Left renal pelvis (tissue), 4 donors: ENCODE data around the gene OR10A6. TPM values are rescaled to one million over a fixed set of nuclear protein-coding genes. Genes with fewer than 3 reads are reported as not detected.

Source experiments
- DNase-seq, 4 donors: peaks; one replicate each; pipeline ENCODE4 v3.0.0-alpha.2; 2013; ENCODE audit warnings: low read depth in 4 of 4, low spot score in 3 of 4
- polyA plus RNA-seq, 4 donors: library from polyadenylated mRNA; unstranded; fragments of 120-200 nt; gene quantifications; one replicate each; pipeline ENCODE4 v1.2.1, GENCODE V29; 2013; ENCODE audit not compliant: insufficient read length in 4 of 4

OR10A6 gene, protein sequence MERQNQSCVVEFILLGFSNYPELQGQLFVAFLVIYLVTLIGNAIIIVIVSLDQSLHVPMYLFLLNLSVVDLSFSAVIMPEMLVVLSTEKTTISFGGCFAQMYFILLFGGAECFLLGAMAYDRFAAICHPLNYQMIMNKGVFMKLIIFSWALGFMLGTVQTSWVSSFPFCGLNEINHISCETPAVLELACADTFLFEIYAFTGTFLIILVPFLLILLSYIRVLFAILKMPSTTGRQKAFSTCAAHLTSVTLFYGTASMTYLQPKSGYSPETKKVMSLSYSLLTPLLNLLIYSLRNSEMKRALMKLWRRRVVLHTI
- polyA plus RNA-seq = under 1 TPM in 2 of 4 donors, not detected in 2; 0.04 to 0.15 TPM

DNA sequence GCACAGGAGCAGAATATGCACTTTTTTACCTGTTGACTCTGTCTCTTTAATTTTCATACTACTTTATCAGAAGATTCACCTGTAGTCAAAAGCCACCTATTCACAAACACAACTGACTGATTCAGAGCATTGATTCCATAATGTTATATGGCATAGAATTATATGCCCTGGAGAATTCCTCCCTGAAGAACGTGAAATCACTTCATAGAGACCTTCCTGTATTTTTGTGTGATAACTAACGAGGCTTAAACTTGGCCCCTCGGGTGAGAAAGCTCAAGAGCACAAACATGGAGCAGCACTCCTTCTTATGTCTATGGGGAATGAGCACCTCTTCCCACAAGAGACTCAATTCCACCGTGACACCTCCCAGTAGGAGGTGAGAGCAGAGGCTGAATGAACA lies at the start of gene OR10A6:
Gene OR10A6, minus strand, starts transcription at position 101 of the 400 bp plus-strand sequence. CDS start 2,606 bp downstream, outside the sequence.
- no peak for DNase-seq

DNA sequence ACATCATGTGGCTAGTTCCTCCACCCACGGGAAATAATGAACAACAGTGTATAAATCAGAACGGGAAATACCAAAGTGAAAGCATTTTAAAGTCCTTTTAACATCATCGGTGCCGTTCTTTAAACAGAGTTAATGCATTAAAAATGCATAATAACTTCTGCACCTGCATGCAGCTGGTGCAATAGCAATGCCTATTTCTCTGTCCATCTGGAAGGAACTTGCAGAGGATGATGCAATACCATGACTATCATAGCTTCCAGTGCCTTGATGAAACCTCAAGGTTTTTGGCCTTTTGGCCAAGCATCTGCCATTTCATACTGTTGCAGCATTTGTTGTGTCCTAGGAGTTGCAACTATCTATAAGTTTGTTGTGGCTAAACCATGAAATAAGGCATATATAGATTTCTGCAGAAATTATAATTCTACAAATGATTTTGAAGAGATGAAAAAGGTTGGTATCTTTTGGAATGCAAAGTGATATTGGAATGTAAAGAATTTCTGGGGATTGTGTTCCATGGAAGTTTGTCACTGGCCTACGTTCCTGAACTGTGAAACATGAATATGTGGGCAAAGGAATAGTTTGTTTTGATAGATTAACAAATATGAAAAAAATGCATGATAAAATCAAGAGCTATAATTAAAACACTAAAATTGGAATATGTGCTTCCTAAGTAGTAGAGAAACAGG lies 46.3 kb upstream of the OR10A6 start:
- no peak for DNase-seq

DNA sequence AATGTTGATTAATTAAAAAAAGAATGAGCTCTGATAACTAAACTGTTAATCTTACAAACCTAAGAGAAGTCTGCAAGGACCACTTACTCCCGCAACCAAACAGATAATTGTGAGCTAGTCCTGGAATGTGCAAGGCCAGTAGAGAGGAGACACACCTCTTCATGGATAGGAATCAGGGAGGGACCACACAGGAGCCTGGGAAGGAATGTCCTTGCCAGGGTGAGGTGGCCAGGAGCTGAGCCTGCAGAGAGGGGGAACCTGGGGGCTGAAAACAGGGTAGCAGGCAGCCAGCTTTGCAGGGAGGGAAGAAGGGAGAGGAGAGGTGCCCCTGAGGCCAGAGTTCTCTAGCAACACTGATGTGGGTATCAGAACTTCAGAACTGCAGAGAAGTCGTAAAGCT lies 43.6 kb upstream of the OR10A6 start:
- DNase-seq = no peak

DNA sequence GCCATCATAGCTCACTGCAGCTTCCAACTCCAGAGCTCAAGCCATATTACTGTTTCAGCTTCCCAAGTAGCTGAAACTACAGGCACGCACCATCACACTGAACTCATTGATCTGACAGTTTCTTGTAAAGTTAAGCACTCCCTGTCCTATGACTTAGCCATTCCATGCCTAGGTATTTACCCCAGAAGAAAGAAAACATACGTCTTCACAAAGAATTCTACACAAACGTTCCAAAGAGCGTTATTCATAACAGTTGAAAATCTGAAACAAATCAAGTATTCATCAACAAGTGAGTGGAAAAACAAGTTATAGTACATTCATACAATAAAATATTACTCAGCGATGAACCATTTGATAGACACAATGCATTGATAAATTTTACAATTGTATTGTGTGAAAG lies 41.9 kb upstream of the OR10A6 start:
- DNase-seq = no peak

DNA sequence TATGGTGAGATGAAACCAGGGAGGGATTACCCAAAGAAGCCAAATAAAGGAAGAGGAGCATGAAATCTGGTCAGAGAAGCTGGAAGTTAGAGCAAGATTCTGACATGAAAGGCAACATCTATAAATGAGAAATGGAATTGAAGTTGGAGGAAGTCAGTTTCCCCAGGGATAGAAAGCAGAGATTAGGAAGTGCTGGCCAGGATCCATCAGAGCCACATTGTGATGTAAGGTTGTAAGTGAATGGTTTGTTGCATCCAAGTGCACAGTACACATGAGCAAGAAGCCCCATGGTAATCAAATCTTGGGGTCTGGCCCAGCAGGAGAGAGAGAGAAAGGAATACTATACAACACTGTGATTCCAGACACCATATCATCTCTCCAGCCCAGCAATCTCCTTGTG lies 40.8 kb upstream of the OR10A6 start:
- DNase-seq = no peak

DNA sequence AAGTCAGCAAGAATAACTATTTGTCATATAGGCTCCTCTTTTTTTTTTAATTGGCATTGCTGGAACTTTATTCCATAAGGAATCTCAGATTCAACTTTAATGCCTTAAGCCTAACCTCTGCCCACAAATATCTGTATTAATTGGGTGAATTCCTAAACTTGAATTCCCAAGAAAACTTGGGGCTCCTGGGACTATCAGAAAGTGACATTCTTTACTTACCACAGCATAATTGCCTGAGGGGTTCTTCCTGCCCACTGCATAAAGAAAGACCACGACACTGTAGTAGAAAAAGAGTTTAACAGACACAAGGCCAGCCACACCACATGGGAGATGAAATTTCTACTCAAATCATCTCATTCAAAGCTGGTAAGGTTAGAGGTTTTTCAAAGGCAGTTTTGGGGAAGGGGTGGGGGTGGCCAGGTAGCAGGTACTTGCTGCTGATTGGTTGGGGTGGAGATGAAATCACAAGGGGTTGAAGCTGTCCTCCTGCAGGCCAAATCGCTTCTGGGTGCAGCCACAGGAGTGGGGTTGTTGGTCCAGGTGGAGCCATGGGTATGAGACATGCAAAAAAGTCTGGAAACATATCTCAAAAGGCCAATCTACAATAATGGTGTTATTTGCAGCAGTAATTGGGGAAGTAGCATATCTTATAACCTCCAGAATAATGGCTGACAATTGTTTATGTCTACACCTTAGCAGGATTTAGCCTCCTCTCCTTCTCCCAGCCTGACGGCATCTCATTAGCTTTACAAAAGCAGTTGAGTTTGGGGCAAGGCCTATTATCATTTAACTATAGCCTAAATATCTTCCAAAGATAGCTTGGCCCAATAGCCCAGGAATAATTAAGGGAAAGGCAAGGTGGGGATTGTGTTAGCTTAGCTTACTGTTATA lies 38.9 kb upstream of the OR10A6 start:
- no peak for DNase-seq

DNA sequence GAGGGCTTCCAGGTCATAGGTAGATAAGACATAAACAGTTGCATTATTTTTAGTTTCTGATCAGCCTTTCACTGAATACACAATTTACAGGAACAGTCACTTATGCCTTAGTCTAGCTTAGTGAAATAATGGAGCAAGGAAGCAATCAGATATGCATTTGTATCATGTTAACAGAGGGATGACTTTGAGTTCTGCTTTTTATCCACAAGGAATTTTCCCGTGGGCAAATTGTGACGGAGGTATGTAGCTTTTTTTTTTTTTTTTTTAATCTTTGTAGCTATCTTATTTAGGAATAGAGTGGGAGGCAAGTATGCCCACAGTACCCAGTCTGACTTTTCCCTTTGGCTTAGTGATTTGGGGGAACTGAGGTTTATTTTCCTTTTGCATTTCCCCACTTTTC lies 37.6 kb upstream of the OR10A6 start:
- DNase-seq = no peak

DNA sequence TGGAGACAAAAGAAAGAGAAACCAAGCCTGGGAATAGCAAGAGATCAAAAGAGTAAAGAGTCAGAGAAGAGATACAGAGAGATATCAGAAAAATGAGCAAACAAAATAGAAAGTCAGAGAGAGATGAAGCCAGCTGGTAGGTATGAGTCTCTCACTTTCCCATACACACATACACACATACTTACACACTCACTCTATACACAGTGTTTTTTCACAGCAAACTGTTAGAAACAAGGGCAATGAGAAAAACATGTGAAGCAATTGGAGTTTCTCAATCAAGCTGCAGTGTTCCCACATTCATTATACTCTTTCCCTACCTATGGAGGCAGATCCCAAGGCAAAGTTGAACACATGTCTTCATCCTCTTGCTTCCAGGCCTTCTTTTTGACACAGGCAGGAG lies 36.8 kb upstream of the OR10A6 start:
- DNase-seq = no peak

DNA sequence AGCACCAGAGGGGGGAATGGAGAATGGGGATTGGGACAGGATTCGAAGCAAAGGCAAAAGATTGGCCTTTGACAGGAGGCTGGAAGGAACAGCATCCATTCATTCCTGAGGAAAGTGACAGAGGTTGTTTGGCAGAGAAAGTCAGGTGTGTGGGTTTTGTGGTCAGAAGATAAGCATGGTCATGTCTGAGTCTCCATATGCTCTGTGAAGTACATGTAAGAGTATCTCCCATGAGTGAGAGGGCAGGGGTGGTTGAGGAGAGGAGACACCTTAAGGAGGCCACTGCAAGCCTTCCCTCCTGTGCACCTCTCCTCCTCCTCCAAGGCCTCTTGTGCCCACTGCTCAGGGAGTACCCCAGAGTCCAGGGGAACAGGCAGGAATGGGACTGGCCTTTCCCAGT lies 36.0 kb upstream of the OR10A6 start:
- DNase-seq = no peak

DNA sequence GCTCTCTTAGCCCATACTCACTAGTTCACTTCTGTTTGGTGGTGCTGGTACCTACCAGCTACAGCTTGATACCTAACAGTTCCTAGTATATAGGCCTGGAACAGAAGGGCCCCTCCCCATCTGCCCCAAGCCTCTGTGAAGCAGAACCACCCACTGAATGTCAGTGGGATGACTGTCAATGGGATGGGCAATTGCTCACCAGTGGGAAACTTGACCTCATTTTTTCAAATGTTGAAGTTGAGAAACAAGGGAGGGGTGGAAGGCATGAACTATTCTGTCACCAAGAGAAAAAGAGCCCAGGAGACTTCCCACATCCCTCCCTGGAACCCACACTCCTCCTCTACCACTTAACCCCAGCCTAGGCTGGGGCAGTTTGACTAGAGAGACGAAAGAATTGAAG lies 34.3 kb upstream of the OR10A6 start, which contains the start of gene NLRP10:
Gene NLRP10, minus strand, starts transcription at position 62 of the 400 bp plus-strand sequence. CDS start 1,952 bp downstream, outside the sequence.
- no peak for DNase-seq

DNA sequence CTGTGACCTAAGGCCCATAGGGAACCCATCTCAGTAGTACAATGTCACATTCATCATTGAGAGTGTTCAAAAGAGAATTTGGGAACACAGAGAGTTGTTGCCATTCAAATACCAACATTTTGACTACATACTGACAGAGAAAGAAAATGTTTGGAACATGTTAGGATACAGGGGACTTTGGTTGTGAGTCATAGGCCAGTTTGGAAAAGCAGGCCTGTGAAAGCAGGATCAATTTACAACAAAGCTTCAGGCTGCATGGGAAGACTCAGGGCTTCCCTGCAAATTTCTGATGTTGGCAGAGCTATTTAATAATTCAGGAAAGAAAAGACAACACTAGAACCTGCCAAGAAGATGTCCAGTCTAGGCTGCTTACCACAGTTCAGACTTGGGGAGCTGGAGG lies 33.8 kb upstream of the OR10A6 start:
- no peak for DNase-seq

DNA sequence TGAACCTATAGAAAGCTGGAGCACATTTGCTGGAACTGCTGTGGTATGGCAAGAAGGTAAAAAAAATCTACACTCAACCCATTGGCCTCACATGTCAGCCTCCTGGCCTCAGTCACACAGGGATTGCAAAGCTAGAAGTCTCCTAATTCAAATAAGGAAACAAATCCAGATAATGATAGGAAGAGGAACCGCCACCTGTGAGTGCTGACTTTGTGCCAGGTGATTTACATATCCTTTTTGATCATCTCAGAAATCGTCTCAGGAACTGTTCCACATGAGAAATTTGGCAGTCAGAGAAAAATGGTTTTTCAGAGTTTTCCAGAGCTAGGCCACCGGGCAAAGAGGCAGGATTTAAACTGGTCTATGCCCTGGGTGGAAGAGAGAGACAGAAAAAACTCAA lies 33.2 kb upstream of the OR10A6 start:
- no peak for DNase-seq

DNA sequence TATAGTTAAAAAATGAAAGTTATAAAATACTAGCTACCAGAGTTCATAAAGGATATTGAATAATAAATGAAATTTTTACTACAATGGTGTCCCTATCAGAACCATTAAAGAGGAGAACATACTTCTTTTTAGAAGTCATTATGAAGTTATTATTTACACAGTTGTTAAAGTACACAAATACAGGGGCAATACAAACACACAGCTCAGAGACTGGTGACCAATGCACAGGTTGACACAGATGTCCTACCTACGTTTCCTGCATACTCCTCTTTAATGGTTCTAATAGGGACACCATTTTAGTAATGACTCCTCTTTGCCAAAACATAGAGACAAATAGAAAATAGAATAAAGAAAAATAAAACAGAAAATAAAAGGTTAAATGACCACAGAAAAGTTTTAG lies 24.1 kb upstream of the OR10A6 start:
- DNase-seq = no peak

DNA sequence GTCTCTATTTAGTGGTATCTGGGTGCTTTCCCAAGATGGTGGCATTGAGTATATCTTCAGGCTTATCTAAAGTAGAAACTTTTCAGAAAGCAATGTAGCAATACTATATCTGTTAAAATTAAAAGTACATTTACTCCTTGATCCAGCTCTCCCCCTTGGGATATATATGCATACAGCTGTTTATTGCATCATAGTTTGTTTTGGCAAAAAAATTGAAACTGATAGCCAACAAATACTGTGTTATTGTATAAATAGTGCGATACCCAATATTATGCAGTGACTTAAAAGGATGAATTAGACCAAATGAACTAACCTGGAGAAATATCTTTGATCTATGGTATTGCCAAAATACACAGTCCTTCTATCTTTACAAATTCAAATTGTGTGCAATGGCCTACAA lies 18.9 kb upstream of the OR10A6 start:
- DNase-seq = no peak

DNA sequence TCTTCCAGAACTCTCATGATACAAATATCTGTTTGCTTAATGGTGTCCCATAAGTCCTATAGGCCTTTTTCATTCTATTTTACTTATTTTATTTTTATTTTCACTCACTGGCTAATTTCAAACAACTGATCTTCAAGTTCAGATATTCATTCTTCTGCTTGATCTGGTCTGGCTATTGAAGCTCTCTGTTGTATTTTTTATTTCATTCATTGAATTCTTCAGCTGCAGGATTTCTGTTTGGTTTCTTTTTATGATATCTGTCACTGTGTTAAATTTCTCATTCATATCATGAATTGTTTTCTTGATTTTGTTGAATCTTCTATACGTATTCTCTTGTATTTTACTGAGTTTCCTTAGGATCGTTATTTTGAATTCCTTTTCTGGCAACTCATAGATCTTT lies 13.1 kb upstream of the OR10A6 start:
- DNase-seq = no peak

DNA sequence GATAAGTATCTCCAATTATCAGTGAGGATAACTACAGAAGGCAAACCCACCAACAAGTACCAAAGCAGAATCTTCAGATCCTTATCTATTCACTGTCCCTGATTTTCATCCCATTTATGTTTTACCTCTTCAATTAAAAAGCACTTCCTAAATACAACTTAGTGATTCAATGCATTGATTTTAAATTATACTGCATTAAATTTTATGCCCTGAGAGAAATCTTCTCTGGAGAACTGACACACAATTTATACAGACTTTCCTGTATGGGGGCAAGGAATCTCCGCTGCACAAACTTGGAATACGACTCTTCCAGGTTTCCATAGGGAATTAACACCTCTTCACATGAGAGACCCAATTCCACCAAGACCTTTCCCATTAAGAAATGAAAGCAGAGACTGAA lies 10.5 kb upstream of the OR10A6 start, which contains the start of gene OR10A3:
Gene OR10A3, minus strand, starts transcription at position 101 of the 400 bp plus-strand sequence. CDS start 2,188 bp downstream, outside the sequence.
- DNase-seq = no peak

DNA sequence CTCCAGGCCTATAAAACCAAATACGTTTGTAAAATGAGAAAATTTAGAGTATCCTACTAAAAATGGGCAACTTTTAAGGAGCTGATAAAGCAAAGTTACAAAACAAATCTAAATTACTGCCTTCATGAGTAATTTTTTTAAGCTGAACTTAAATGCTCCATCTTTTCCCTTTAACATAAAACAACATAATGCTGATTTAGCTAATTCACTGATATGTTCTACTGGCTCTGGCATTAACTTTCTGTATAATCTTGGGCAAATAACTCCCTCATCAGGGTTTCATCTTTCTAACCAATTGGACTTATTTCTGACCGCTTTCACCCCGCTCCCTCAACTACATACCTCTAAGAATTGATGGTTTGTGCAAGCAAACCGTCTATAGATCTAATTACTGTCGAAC lies 10.1 kb upstream of the OR10A6 start:
- no peak for DNase-seq

DNA sequence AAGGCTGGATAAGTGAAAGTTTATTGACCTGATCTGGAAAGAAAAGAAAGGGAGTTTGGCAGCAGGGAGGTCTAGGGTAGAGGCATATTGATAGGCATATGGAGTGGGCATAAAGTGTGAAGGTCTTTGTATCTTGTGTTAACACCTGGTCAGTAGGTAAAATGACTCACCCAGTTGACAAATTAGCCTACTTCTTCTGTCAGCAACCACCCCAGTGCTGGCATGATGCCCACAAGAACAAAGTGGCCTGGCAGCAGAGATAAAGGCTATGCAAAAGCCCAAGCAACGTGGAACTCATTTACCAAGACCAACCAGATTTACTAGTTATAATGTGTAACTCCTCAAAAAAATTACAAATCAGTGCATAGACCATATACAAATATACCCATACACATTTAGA lies 5.5 kb upstream of the OR10A6 start:
- DNase-seq = no peak

DNA sequence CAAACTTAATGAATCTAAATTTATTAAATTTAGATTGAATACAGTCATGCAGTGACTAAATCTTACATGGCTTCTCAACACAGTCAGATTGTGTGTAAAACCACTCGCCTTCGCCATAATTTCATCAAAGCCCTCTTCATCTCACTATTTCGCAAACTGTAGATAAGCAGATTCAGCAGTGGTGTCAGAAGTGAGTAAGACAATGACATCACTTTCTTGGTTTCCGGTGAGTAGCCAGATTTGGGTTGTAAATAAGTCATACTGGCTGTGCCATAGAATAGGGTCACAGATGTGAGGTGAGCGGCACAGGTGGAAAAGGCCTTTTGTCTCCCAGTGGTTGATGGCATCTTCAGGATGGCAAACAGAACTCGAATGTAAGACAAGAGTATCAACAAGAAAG lies 3.4 kb downstream of the OR10A6 start:
- DNase-seq = no peak

DNA sequence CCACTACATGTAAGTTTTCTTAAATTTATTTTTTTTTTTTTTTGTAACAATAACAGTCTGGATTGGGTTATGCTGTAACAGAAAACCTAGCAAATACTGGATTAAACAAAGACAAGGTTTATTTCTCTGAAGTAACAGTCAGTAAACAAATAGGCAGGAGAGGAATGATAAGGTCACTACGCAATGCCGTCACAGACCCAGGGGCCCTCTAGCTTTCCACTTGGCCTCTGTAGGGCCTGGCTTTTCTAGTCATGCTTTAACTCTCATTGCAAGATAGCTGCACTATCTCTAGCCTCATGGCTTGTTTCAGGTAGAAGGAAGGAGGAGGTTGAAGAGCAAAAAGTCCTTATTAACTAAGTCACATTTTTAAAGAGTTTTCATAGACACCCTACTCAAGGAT lies 6.5 kb downstream of the OR10A6 start:
- DNase-seq = no peak

DNA sequence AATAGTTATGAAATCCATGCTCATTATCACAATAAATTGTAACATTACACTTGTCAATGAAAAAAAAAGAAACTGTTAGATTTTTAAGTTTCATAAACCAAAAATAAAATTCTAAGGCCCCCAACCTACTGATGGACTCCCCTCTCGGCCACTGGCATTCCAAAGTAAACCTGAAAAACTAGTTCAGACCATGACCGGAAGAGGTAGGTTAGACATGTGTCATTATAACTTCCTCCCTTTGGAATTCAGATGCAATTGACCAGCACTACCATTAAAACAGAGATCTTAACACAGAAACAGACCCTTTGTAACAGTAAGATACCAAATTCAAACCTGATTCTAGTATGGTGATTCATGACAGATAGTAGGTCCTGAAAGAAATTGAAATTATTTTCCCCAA lies 12.9 kb downstream of the OR10A6 start:
- DNase-seq = no peak
